PFSK-1 (cell line): ENCODE data around the gene CLDND1.

Experiments
- FOXP2 ChIP-seq: optimal IDR thresholded peaks from 2 replicates; pipeline ENCODE3; 2011; ENCODE audit warnings: borderline replicate concordance, control low read depth, inconsistent platforms; ENCODE audit not compliant: insufficient read depth; ENCODE audit errors: extremely low read length, extremely low read depth
- POLR2AphosphoS5 ChIP-seq: IDR thresholded peaks from 2 replicates; pipeline ENCODE4 v1.6.1; 2012; ENCODE audit warnings: low read depth, mild to moderate bottlenecking, control low read depth, low read length, moderate library complexity
- SIN3A ChIP-seq: IDR thresholded peaks from 2 replicates; pipeline ENCODE4 v1.6.1; 2012; ENCODE audit warnings: mild to moderate bottlenecking, low read length, moderate library complexity, borderline replicate concordance; ENCODE audit not compliant: insufficient read depth
- TAF1 ChIP-seq: IDR thresholded peaks from 2 replicates; pipeline ENCODE4 v1.6.1; 2012; ENCODE audit warnings: low read length, control low read depth, borderline replicate concordance; ENCODE audit not compliant: insufficient read depth
- TF ChIP-seq, protein P1 (sequence below), 2 experiments: IDR thresholded peaks; 2 replicates each; pipeline versions ENCODE4 v1.6.1 to v1.8.0; 2011 to 2012; ENCODE audit warnings: low read depth in 2 of 2, low read length in 2 of 2, control low read depth in 1 of 2, inconsistent platforms in 1 of 2, mild to moderate bottlenecking in 1 of 2, moderate library complexity in 1 of 2; ENCODE audit not compliant: insufficient read depth in 1 of 2

Gene CLDND1

DNA sequence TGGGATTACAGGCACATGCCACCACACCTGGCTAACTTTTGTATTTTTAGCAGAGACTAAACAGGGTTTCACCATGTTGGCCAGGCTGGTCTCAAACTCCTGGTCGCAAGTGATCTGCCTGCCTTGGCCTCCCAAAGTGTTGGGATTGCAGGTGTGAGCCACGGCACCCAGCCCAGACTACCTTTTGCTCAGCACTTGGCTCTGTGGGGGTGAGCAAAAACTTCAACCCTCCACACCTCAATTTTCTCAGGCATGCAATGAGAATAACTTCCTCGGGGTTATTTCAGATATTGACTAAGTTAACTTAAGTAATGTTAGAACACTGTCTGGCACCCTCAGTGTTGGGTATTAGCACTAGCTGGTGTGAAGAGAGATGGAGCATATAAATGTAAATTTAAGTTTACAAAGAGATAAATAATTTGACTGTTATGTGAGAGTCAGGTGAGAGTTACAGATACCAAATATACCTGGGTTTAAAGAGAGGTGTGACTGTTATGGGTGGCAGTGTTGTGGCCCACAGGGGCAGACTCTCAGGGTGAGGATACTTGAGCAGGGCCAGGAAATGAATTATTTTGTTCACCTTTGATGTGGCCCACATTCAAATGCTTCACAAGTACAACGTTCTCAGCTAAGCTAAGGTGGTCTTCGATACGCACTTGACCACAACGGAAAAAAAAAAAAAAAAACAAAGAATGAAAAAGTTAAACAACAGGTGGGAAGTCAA lies 41.7 kb upstream of the CLDND1 start:
- TF ChIP-seq, protein P1, sequence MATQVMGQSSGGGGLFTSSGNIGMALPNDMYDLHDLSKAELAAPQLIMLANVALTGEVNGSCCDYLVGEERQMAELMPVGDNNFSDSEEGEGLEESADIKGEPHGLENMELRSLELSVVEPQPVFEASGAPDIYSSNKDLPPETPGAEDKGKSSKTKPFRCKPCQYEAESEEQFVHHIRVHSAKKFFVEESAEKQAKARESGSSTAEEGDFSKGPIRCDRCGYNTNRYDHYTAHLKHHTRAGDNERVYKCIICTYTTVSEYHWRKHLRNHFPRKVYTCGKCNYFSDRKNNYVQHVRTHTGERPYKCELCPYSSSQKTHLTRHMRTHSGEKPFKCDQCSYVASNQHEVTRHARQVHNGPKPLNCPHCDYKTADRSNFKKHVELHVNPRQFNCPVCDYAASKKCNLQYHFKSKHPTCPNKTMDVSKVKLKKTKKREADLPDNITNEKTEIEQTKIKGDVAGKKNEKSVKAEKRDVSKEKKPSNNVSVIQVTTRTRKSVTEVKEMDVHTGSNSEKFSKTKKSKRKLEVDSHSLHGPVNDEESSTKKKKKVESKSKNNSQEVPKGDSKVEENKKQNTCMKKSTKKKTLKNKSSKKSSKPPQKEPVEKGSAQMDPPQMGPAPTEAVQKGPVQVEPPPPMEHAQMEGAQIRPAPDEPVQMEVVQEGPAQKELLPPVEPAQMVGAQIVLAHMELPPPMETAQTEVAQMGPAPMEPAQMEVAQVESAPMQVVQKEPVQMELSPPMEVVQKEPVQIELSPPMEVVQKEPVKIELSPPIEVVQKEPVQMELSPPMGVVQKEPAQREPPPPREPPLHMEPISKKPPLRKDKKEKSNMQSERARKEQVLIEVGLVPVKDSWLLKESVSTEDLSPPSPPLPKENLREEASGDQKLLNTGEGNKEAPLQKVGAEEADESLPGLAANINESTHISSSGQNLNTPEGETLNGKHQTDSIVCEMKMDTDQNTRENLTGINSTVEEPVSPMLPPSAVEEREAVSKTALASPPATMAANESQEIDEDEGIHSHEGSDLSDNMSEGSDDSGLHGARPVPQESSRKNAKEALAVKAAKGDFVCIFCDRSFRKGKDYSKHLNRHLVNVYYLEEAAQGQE (IDR thresholded peaks at IDR 0.05; ENCODE audit: insufficient read depth in 1 of 2, low read depth in 2 of 2, low read length in 2 of 2), result no peak
- TF ChIP-seq POLR2AphosphoS5 (no peak), TAF1 (no peak), SIN3A (no peak), FOXP2 (no peak)

DNA sequence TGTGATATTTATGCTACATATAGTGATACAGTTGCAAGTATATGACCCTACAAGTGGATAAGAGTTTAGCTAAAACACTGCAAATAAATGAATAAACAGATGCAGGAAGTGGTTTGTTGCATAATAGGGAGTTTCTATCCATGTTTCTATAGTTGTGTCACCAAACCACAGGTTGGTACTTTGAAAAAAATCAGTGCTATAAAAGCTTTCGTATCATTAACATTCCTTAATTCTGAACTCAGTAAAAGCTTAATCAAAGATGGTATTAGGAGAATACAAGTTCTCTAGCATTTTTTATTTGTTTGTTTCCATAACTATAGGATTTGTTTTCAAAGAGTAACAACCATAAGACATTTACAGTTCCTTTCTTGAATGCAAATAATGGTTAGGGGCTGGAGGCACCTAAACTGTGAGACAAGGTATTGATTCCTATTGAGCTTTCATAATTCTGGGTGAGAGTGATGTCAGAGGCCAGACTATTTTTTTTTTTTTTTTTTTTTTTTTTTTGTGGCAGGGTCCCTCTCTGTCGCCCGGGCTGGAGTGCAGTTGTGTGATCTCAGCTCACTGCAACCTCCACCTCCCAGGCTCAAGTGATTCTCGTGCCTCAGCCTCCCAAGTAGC lies 41.1 kb upstream of the CLDND1 start:
- TF ChIP-seq, protein P1 (IDR thresholded peaks at IDR 0.05; ENCODE audit: insufficient read depth in 1 of 2, low read depth in 2 of 2, low read length in 2 of 2), result no peak
- TF ChIP-seq FOXP2 (no peak), POLR2AphosphoS5 (no peak), TAF1 (no peak), SIN3A (no peak)

DNA sequence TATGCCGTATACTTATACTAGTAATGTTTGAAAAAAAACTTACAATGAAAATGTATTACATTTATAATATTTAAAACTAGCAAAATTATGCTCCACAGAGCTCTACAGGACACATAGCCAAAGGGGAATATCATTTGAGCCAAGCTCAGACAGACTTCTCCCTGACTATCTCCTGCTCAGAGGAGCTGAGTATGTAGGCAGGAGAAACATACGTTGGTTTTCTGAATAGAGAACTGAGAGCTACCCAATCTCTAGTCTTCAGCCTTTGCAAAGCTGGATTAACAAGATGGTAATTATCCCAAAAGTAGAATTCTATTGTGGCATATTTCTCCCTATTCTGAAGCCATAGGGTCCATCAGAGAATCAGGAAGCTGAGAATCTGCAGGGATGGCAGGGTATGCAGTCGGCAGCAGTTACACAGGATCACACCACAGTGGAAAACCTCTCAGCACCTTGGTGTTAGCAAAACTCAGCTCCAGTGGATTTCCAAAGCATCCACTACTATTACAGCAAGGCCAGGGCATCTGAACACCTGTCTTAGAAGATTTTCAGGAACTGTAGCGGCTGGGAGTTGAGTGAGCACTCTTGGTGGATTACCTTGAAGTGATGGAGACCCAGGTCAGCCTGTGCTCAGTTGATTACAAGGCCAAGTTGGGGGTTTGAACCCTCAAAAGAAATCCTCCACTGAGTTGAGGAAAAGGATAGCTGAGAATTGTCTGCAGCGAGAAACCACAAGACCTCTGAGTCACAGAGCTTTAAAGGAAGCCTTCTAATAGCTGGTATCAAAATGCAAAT lies 39.2 kb upstream of the CLDND1 start:
- no peak for TF ChIP-seq TAF1
- TF ChIP-seq FOXP2, result no peak
- no peak for TF ChIP-seq POLR2AphosphoS5
- TF ChIP-seq, protein P1 (IDR thresholded peaks at IDR 0.05; ENCODE audit: insufficient read depth in 1 of 2, low read depth in 2 of 2, low read length in 2 of 2), result no peak
- no peak for TF ChIP-seq SIN3A

DNA sequence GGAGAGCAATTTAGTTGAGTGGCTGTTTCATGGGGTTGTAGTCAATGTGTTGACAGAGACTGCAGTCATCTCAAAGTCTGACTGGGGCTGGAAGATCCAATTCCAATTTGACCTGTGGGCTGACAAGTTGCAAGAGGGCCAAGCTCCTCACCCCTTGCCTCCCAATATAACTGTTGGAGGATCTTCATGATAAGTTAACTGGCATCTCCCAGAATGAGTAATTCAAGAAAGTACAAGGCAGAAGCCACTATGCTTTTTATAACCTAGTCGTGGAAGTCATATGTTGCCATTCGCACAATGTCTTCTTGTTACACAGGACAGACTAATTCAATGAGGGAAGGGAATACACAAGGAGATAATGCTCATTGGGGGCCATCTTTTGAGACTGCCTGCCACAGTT lies 38.2 kb upstream of the CLDND1 start:
- TF ChIP-seq SIN3A, result no peak
- TF ChIP-seq POLR2AphosphoS5, result no peak
- TF ChIP-seq, protein P1 (IDR thresholded peaks at IDR 0.05; ENCODE audit: insufficient read depth in 1 of 2, low read depth in 2 of 2, low read length in 2 of 2), result no peak
- no peak for TF ChIP-seq TAF1
- TF ChIP-seq FOXP2, result no peak
